Smooth muscle cell (in vitro differentiated cells): Measurements from ENCODE around the gene KEL. TPM values are rescaled to one million over a fixed set of nuclear protein-coding genes. Genes with fewer than 3 reads are reported as not detected.

Experiments used
- DNase-seq: peaks from one replicate; lab custom pipeline; 2025; ENCODE audit not compliant: unreplicated experiment; lab: John Stamatoyannopoulos, UW
- H2AFZ ChIP-seq: fragments of 200-600 bp; sonication (generic); 2 replicates; pipeline ENCODE4 v1.6.0; 2016; ENCODE audit warnings: antibody characterized with exemption, low read depth, mild to moderate bottlenecking
- H3F3A ChIP-seq: fragments of 200-600 bp; sonication (generic); 2 replicates; pipeline ENCODE4 v1.6.0; 2017; ENCODE audit warnings: antibody characterized with exemption, low read depth
- H3K27ac ChIP-seq: fragments of 200-600 bp; sonication (generic); 2 replicates; pipeline ENCODE4 v1.5.1; 2016; ENCODE audit warnings: low read depth, mild to moderate bottlenecking
- H3K27me3 ChIP-seq: fragments of 200-600 bp; sonication (generic); 2 replicates; pipeline ENCODE4 v1.6.1; 2016; ENCODE audit warnings: low read depth, mild to moderate bottlenecking
- H3K36me3 ChIP-seq: fragments of 200-600 bp; sonication (generic); 2 replicates; pipeline ENCODE4 v1.5.1; 2016; ENCODE audit warnings: low read depth
- H3K4me1 ChIP-seq: fragments of 200-600 bp; sonication (generic); 2 replicates; pipeline ENCODE4 v1.5.1; 2016; ENCODE audit warnings: low read depth
- H3K4me2 ChIP-seq: fragments of 200-600 bp; sonication (generic); 2 replicates; pipeline ENCODE4 v1.6.0; 2016; ENCODE audit warnings: mild to moderate bottlenecking
- H3K4me3 ChIP-seq: fragments of 200-600 bp; sonication (generic); 2 replicates; pipeline ENCODE4 v1.5.1; 2016; ENCODE audit warnings: mild to moderate bottlenecking
- H3K79me2 ChIP-seq: fragments of 200-600 bp; sonication (generic); 2 replicates; pipeline ENCODE4 v1.6.0; 2016; ENCODE audit warnings: low read depth, mild to moderate bottlenecking
- H3K9ac ChIP-seq: fragments of 200-600 bp; sonication (generic); 2 replicates; pipeline ENCODE4 v1.6.0; 2016; ENCODE audit warnings: low read depth
- H3K9me3 ChIP-seq: fragments of 200-600 bp; sonication (generic); replicated peaks from 2 replicates; pipeline ENCODE4 v1.5.1; 2016; ENCODE audit warnings: low read depth
- H4K20me1 ChIP-seq: fragments of 200-600 bp; sonication (generic); 2 replicates; pipeline ENCODE4 v1.6.0; 2016; ENCODE audit warnings: low read depth
- WGBS: methylation state at CpG from one replicate; pipeline ENCODE4 v1.1.7; 2016; ENCODE audit warnings: low lambda C conversion rate; 5-methylcytosine and 5-hydroxymethylcytosine counted together
- polyA plus RNA-seq: library from polyadenylated mRNA; unstranded; fragments of >200 nt; fragmentation: Nextera tagmentation; extraction: Ambion mirVana; gene quantifications from 2 replicates; pipeline ENCODE4 v1.2.1, GENCODE V29; 2016
- total RNA-seq: library from RNA; depleted of rRNA; stranded (reverse); fragments of >200 nt; gene quantifications from 2 replicates; pipeline ENCODE4 v1.2.3, GENCODE V29; 2014
- TF ChIP-seq, protein P1 (sequence below): fragments of 200-600 bp; sonication (generic); IDR thresholded peaks from 2 replicates; pipeline ENCODE4 v1.5.1; 2017; ENCODE audit warnings: borderline replicate concordance, mild to moderate bottlenecking, antibody characterized with exemption; ENCODE audit not compliant: insufficient read depth, poor library complexity, severe bottlenecking

The KEL gene
- total and polyA plus RNA-seq, 2 experiments from 2014 or later = 0.09 to 0.56 TPM

DNA sequence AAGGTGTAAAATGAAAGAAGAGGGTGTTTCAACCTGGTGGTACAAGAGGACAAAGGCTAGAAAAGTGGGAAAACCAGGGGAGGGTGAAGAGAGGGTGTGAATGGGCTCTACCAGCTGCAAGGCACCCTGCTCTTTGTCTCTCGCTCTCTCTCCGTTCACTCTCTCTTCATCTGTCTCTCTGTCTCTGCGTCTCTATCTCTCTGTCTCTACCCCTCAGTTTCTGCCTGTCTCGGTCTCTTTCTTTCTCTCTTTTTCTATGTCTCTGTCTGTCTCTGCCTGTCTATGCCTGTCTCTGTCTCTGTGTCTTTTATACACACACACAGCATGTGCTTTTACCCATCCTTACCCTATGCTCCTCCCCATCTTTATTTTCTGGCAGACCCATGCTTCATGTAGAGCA, 23.6 kb downstream of the KEL start:
- Histone ChIP-seq H3K27me3 (peaks cover 2% of the 10 kb centered on the region), H3K4me3 (no peak overlapping the region), H3F3A (no peaks in the 10 kb centered on the region), H3K79me2 (no peaks in the 10 kb centered on the region), H3K9ac (no peak overlapping the region), H3K4me1 (no peaks in the 10 kb centered on the region), H3K36me3 (no peaks in the 10 kb centered on the region), H3K4me2 (no peak overlapping the region), H3K27ac (no peak overlapping the region), H2AFZ (no peak overlapping the region), H3K9me3 (no peaks in the 10 kb centered on the region), H4K20me1 (no peaks in the 10 kb centered on the region)
- 98% methylated on average over 4 of the region's 4 CpGs for WGBS
- no peak for DNase-seq
- TF ChIP-seq, protein P1, sequence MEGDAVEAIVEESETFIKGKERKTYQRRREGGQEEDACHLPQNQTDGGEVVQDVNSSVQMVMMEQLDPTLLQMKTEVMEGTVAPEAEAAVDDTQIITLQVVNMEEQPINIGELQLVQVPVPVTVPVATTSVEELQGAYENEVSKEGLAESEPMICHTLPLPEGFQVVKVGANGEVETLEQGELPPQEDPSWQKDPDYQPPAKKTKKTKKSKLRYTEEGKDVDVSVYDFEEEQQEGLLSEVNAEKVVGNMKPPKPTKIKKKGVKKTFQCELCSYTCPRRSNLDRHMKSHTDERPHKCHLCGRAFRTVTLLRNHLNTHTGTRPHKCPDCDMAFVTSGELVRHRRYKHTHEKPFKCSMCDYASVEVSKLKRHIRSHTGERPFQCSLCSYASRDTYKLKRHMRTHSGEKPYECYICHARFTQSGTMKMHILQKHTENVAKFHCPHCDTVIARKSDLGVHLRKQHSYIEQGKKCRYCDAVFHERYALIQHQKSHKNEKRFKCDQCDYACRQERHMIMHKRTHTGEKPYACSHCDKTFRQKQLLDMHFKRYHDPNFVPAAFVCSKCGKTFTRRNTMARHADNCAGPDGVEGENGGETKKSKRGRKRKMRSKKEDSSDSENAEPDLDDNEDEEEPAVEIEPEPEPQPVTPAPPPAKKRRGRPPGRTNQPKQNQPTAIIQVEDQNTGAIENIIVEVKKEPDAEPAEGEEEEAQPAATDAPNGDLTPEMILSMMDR = no peak

DNA sequence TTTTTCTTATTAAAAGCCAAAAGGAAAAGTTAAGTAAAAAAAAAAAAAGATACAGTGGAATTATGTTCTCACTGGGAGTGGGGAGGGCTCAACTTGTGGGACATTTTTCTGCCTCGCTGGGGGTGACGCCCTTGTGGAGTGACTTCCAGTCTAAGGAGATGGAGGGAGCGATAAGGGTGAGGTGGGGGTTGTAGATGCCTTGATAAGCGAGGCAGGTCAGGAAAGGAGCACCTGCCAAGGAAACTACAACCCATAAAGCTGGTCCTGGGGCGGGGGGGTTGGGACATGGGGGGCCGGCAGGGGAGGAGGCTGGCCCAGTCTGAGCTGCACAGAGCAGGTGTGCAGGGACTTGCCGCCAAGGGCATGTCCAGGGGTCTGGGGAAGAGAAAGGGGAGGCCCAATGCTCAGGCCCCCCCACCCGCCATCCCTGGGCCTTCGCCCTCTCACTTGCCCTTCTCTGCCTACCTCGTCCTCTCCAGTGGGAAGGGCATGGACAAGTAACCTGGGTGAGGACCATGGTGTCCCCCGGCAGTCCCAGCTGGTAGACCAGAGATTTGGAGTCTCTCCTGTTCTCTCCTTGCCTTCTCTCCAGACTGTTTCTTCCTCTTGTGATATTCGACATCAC, 26.1 kb downstream of the KEL start:
- H3K79me2 ChIP-seq = no peaks in the 10 kb centered on the region
- H2AFZ ChIP-seq = no peak overlapping the region
- WGBS = 89% methylated on average over 9 of the region's 12 CpGs
- H3F3A ChIP-seq = no peaks in the 10 kb centered on the region
- no peak overlapping the region for H3K4me2 ChIP-seq
- H3K36me3 ChIP-seq = no peaks in the 10 kb centered on the region
- H3K4me3 ChIP-seq = no peak overlapping the region
- TF ChIP-seq, protein P1 = no peak
- H3K9me3 ChIP-seq = no peaks in the 10 kb centered on the region
- H3K4me1 ChIP-seq = no peaks in the 10 kb centered on the region
- no peak overlapping the region for H3K9ac ChIP-seq
- H3K27me3 ChIP-seq = peaks cover 5% of the 10 kb centered on the region
- no peaks in the 10 kb centered on the region for H4K20me1 ChIP-seq
- no peak for DNase-seq
- no peak overlapping the region for H3K27ac ChIP-seq

DNA sequence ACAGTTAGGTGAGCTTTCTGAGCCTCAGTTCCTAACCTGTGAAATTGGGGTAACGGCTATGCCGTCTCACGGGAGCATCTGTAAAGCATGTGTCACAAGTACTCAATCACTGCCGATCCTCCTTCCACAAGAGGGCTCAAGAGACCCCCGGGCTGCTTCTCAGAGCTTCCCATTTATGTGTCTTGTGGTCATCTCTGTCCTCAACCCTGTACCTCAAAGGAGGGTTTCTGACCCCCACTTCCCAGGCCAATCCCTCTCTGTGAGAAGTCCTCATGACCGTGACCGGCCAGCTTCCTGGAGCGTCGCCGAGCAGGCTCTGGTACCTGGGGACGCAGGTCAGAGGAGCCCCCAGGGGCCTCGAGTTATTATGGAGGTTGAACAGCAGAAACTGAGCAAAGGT, 28.1 kb downstream of the KEL start:
- TF ChIP-seq, protein P1 = no peak
- 90% methylated on average over 12 of the region's 12 CpGs for WGBS

DNA sequence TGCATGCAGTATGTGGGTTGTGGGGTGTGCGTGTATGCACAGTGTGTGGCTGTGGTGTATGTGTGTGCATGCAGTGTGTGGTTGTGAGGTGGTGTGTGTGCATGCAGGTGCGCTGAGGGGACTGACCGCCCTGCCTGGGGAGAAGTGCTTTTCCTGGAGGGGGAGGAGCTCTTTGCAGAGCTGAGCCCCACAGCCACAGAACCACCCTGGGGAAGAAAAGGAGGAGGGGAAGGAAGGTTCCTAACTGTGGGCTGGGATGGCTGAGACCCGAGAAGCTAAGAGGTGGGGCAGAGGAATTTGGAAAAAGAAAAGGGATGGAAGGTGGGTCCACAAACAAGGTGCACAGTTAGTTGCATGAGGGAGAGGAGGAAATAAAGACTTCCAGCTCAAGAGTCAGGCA, 28.5 kb downstream of the KEL start, which contains the start of gene TRPV5:
TSS of gene TRPV5 (minus strand) at position 123 of the 400 bp plus-strand sequence. CDS start 287 bp downstream, outside the sequence.
- H3F3A ChIP-seq = no peaks in the 10 kb centered on the region
- 91% methylated on average over 4 of the region's 4 CpGs for WGBS
- H3K4me2 ChIP-seq = no peak within 1 kb of the TSS
- no peaks in the 10 kb centered on the region for H3K79me2 ChIP-seq
- no peak within 1 kb of the TSS for H3K4me3 ChIP-seq
- no peaks in the 10 kb centered on the region for H3K4me1 ChIP-seq
- H4K20me1 ChIP-seq = no peaks in the 10 kb centered on the region
- TF ChIP-seq, protein P1 = no peak
- H3K27ac ChIP-seq = no peak within 1 kb of the TSS
- DNase-seq = no peak
- no peaks in the 10 kb centered on the region for H3K9me3 ChIP-seq
- H3K27me3 ChIP-seq = peaks cover 5% of the 10 kb centered on the region
- H2AFZ ChIP-seq = no peak within 1 kb of the TSS
- no peak within 1 kb of the TSS for H3K9ac ChIP-seq
- no peaks in the 10 kb centered on the region for H3K36me3 ChIP-seq

More for the DNA sequence above, 28.1 kb downstream of the KEL start:
- Histone ChIP-seq H3K9me3 (no peaks in the 10 kb centered on the region), H3K27me3 (peaks cover 5% of the 10 kb centered on the region), H3K79me2 (no peaks in the 10 kb centered on the region), H3K4me3 (no peak overlapping the region), H3K4me1 (no peaks in the 10 kb centered on the region), H3K27ac (no peak overlapping the region), H3K9ac (no peak overlapping the region), H3K36me3 (no peaks in the 10 kb centered on the region), H2AFZ (no peak overlapping the region), H4K20me1 (no peaks in the 10 kb centered on the region), H3K4me2 (no peak overlapping the region), H3F3A (no peaks in the 10 kb centered on the region)
- no peak for DNase-seq
